GM18520 (cell line): ENCODE results near the gene COIL.
A peak's percentile ranks its signal among the peaks of the same experiment; 100 is the strongest.
"Not testable (repeated sequence)": the region's sequence is repeated elsewhere in the genome, so short reads cannot be mapped to it uniquely, and the experiment has no call there.

Experiments used
- ATAC-seq: cut with Tn5 transposase; IDR thresholded peaks from one replicate; pipeline ENCODE4 v1.9.1; 2021; ENCODE audit not compliant: unreplicated experiment

The COIL gene

GRCh38 chr17:56978441-56979090, 17.7 kb upstream of the COIL start:
- ATAC-seq, result no peak

GRCh38 chr17:56977673-56978395, 17.0 kb upstream of the COIL start, which contains the start of gene SCPEP1:
TSS of gene SCPEP1 (plus strand) at chr17:56978131. CDS start at chr17:56978160, 29 bp downstream.
- ATAC-seq, result peak; percentile 46

DNA sequence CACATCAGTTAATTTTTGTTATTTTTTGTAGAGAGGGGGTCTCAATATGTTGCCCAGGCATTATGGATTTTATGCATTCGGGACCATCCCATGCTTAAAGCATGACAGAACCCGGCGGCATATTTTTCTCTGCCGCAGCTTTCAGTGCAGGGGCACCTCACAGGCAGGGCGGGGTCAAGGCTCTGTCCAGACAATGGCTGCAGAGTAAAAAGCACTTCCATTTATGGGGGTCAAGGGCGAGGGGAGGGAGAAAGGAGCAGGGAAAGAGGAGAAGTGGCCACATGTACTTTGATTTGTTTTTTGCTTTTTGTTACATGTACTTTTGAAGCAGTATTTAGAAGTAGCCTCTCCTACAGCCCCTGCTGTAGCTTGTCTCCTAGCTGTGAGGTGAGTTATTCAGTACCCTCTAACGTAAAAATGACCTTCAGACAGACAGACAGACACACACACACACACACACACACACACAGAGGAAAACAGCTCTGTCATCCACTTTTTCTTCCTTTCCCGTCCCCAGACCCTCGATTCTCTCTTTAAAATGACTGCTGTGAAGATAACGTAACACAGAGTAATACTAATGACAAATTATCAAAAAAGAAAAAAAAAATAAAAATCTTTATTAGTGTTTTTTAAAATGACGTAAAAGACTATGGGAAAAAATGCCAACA, 16.2 kb upstream of the COIL start:
- no peak for ATAC-seq

- no peak for ATAC-seq
Observed at GRCh38 chr17:56975656-56976055, 14.8 kb upstream of the COIL start.

DNA sequence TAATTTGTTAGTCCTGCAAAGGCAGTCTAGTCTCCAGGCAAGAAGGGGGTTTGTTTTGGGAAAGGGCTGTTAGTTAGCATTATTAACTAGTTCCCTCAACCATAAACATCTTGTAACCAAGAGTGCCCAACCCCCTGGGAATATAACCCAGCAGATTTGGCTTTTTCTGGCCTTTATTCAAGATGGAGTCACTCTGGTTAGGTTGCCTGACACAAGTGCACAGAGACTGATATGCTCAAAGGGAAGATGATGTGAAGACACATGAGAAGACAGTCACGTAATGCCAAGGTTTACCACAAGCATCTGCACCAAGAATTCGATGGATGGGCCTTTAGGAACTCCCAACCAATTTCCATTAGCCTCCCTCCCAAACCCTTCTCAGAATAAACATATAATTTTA, 13.2 kb upstream of the COIL start:
- ATAC-seq, result no peak

DNA sequence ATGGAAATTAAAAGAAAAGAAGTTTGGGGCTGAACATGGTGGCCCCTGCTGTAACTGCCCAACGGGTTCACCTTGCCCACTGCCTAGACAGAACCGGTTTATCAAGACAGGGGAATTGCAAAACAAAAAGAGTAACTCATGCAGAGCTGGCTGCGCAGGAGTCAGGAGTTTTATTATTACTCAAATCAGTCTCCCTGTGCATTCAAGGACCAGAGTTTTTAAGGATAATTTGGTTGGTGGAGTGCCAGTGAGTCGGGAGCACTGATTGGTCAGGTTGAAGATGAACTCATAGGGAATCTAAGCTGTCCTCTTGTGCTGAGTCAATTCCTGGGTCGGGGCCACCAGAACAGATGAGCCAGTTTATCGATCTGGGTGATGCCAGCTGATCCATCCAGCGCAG, 12.7 kb upstream of the COIL start:
- no peak for ATAC-seq

- no peak for ATAC-seq
Observed at GRCh38 chr17:56972111-56972730, 11.4 kb upstream of the COIL start.

- ATAC-seq, result no peak
Observed at GRCh38 chr17:56970974-56971373, 10.1 kb upstream of the COIL start.

DNA sequence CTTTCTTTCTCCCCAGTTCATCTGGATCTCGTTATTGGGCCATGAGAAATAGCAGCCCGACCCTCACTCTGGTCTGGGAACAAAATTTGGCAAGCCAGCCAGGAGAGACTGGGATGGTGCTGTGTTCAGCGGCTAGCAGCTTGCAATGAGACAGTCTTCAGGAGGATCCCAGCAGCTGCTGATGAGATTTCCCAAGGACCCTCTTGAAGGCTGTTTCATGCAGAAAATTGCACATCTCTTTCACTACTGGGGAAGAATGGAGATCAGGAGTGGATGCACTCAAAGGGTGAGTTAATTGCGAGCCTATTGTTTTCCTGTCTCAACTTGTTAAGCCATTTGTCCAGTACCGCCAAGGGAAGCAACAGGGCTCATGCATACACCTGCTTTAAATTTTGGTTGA, 5.5 kb upstream of the COIL start:
- no peak for ATAC-seq

DNA sequence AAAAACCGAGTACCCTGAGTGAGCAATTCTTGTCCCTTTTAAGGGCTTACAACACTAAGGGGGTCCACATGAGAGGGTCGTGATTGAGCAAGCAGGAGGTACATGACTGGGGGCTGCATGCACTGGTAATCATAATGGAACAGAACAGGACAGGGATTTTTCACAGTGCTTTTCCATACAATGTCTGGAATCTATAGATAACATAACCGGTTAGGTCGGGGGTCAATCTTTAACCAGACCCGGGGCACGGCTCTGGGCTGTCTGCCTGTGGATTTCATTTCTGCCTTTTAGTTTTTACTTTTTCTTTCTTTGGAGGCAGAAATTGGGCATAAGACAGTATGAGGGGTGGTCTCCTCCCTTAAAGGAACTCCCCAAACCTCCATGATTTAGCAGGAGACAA, 4.8 kb upstream of the COIL start:
- not testable (repeated sequence) for ATAC-seq

GRCh38 chr17:56965241-56965640, 4.4 kb upstream of the COIL start:
- ATAC-seq, result not testable (repeated sequence)

DNA sequence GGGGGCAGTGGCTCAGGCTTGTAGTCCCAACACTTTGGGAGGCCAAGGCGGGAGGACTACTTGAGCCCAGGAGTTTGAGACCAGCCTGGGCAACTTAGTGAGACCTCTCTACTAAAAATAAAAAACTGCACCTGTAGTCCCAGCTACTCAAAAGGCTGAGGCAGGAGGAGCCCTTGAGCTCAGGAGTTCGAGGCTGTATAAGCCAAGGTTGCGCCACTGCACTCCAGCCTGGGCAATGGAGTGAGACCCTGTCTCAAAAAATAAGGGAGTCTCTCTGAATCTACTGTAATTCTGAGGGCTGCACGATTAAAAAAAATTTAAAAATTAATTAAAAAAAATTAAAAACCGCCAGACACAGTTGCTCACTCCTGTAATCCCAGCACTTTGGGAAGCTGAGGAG, 3.9 kb downstream of the COIL start:
- ATAC-seq, result no peak

GRCh38 chr17:56949595-56949994, 11.3 kb downstream of the COIL start:
- no peak for ATAC-seq

- ATAC-seq, result no peak
Observed at GRCh38 chr17:56948491-56948890, 12.4 kb downstream of the COIL start.

DNA sequence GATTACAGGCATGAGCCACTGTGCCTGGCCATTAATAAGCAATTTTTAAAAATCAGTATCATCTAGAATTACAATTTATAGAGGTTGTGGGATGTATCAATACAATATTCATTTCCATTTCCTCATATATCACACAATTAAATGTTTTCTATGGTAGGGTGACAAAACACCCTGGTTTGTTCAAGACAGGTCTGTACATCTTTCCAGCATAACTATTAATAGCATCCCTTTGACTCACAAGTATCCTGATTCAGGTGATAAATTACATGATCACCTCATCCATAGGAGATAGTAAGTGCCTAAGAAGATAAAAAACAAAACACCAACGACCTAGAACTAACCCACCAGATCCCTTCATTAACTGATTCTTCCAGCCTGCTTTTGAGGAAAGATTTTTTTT, 13.1 kb downstream of the COIL start:
- no peak for ATAC-seq

- no peak for ATAC-seq
Observed at GRCh38 chr17:56945938-56946505, 14.8 kb downstream of the COIL start.

GRCh38 chr17:56943505-56944125, 17.2 kb downstream of the COIL start:
- ATAC-seq, result no peak

GRCh38 chr17:56939869-56940484, 20.9 kb downstream of the COIL start:
- ATAC-seq, result no peak

GRCh38 chr17:56938206-56938605, 22.6 kb downstream of the COIL start:
- ATAC-seq, result not testable (repeated sequence)

DNA sequence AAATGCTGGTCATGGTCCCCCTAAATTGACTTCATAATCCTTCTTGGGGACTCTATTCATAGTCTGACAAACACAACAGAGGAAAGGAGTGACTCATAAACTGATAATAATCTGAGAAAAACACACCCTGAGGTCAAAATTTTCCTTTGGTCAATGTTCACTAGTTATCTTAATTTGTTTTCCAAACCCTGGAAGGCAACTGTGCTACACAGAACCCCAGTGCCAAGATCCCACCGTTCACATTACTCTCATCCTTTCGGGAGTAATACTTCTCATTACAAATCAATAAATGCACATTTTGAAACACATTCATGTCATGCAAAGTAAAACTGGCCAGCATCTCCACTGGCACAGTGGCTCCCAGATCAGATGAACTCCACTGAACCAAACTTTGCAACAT, 23.2 kb downstream of the COIL start:
- ATAC-seq, result no peak
